ENCODE results near the gene MED12. TPM values are rescaled to one million over a fixed set of nuclear protein-coding genes. Genes with fewer than 3 reads are reported as not detected.

The MED12 gene
- total RNA-seq, 2 experiments from 2014 or later, result 23.1 to 31.1 TPM

GRCh38 chrX:71162981-71163380 lies 44.6 kb downstream of the MED12 start:
- Histone ChIP-seq H4K20me1 (ENCODE audit: insufficient read depth, low read length) (no peaks in the 10 kb centered on the region), H3K4me2 (ENCODE audit: low read length) (no peak overlapping the region), H3K36me3 (ENCODE audit: insufficient read depth, low read length) (peaks cover 16% of the 10 kb centered on the region; the same call in 1 of the 2 replicates), H3K9me3 (ENCODE audit: low read length) (no peaks in the 10 kb centered on the region), H3K79me2 (ENCODE audit: insufficient read depth, low read depth, low read length) (no peaks in the 10 kb centered on the region), H3K4me1 (ENCODE audit: insufficient read depth, low read length, poor library complexity, severe bottlenecking) (no peaks in the 10 kb centered on the region), H3K27ac (ENCODE audit: low read depth, low read length, poor library complexity, severe bottlenecking) (no peak overlapping the region), H2AFZ (ENCODE audit: low read length) (no peak overlapping the region), H3K9me2 (ENCODE audit: insufficient read depth, low read length) (no peaks in the 10 kb centered on the region), H3K4me3 (ENCODE audit: low read depth, low read length, poor library complexity, severe bottlenecking) (no peak overlapping the region)
- CTCF ChIA-PET (ENCODE audit: unreplicated experiment), result no interaction called here
- no TSS peak for BruUV-seq (replicated peaks)
- no peak for DNase-seq (ENCODE audit: low spot score)
- intact Hi-C loops (cut with micrococcal nuclease; ENCODE audit: unreplicated experiment), result no loop called here
- TF ChIP-seq EZH2phosphoT487 (IDR thresholded peaks at IDR 0.05; ENCODE audit: borderline replicate concordance, low read depth, low read length) (no peak), CTCF (conservative IDR thresholded peaks at IDR 0.05; ENCODE audit: low read length) (no peak)
- POLR2A ChIA-PET, result interaction anchor here (0.6 kb wide), 1 partner anchor 35 kb away, joined by 3 read pairs; no protein-coding TSS in a partner anchor

GRCh38 chrX:71164071-71164470 lies 45.7 kb downstream of the MED12 start:
- H3K4me3 ChIP-seq (ENCODE audit: low read depth, low read length, poor library complexity, severe bottlenecking), result no peak overlapping the region
- no peaks in the 10 kb centered on the region for H3K9me2 ChIP-seq (ENCODE audit: insufficient read depth, low read length)
- H3K4me2 ChIP-seq (ENCODE audit: low read length), result no peak overlapping the region
- ChIA-PET POLR2A (interaction anchor here (0.6 kb wide), 1 partner anchor 35 kb away, joined by 5 read pairs; no protein-coding TSS in a partner anchor), CTCF (ENCODE audit: unreplicated experiment) (no interaction called here)
- no TSS peak for BruUV-seq (replicated peaks)
- no peaks in the 10 kb centered on the region for H3K79me2 ChIP-seq (ENCODE audit: insufficient read depth, low read depth, low read length)
- H3K27ac ChIP-seq (ENCODE audit: low read depth, low read length, poor library complexity, severe bottlenecking), result no peak overlapping the region
- no peak for DNase-seq (ENCODE audit: low spot score)
- TF ChIP-seq EZH2phosphoT487 (IDR thresholded peaks at IDR 0.05; ENCODE audit: borderline replicate concordance, low read depth, low read length) (no peak), CTCF (conservative IDR thresholded peaks at IDR 0.05; ENCODE audit: low read length) (no peak)
- no peaks in the 10 kb centered on the region for H4K20me1 ChIP-seq (ENCODE audit: insufficient read depth, low read length)
- H3K9me3 ChIP-seq (ENCODE audit: low read length), result no peaks in the 10 kb centered on the region
- H3K4me1 ChIP-seq (ENCODE audit: insufficient read depth, low read length, poor library complexity, severe bottlenecking), result no peaks in the 10 kb centered on the region
- H2AFZ ChIP-seq (ENCODE audit: low read length), result no peak overlapping the region
- intact Hi-C loops (cut with micrococcal nuclease; ENCODE audit: unreplicated experiment), result no loop called here
- peaks cover 16% of the 10 kb centered on the region; the same call in 1 of the 2 replicates for H3K36me3 ChIP-seq (ENCODE audit: insufficient read depth, low read length)

- POLR2A ChIA-PET, result no interaction called here
These were observed 48.1 kb downstream of the MED12 start for GRCh38 chrX:71166461-71166860.

More at GRCh38 chrX:71166461-71166860, 48.1 kb downstream of the MED12 start:
- no peaks in the 10 kb centered on the region for H3K79me2 ChIP-seq (ENCODE audit: insufficient read depth, low read depth, low read length)
- no peaks in the 10 kb centered on the region for H4K20me1 ChIP-seq (ENCODE audit: insufficient read depth, low read length)
- H3K9me2 ChIP-seq (ENCODE audit: insufficient read depth, low read length), result no peaks in the 10 kb centered on the region
- TF ChIP-seq CTCF (conservative IDR thresholded peaks at IDR 0.05; ENCODE audit: low read length), result no peak
- TF ChIP-seq EZH2phosphoT487 (IDR thresholded peaks at IDR 0.05; ENCODE audit: borderline replicate concordance, low read depth, low read length), result no peak
- CTCF ChIA-PET (ENCODE audit: unreplicated experiment), result no interaction called here
- no peak for DNase-seq (ENCODE audit: low spot score)
- BruUV-seq (replicated peaks), result no TSS peak
- no peaks in the 10 kb centered on the region for H3K4me1 ChIP-seq (ENCODE audit: insufficient read depth, low read length, poor library complexity, severe bottlenecking)
- no peaks in the 10 kb centered on the region for H3K9me3 ChIP-seq (ENCODE audit: low read length)
- no peak overlapping the region for H3K4me3 ChIP-seq (ENCODE audit: low read depth, low read length, poor library complexity, severe bottlenecking)
- H3K36me3 ChIP-seq (ENCODE audit: insufficient read depth, low read length), result peaks cover 9% of the 10 kb centered on the region; the same call in 1 of the 2 replicates
- H2AFZ ChIP-seq (ENCODE audit: low read length), result no peak overlapping the region
- H3K27ac ChIP-seq (ENCODE audit: low read depth, low read length, poor library complexity, severe bottlenecking), result no peak overlapping the region
- no peak overlapping the region for H3K4me2 ChIP-seq (ENCODE audit: low read length)
- intact Hi-C loops (cut with micrococcal nuclease; ENCODE audit: unreplicated experiment), result no loop called here
